ENCODE data around the gene INSC.

The INSC gene

DNA sequence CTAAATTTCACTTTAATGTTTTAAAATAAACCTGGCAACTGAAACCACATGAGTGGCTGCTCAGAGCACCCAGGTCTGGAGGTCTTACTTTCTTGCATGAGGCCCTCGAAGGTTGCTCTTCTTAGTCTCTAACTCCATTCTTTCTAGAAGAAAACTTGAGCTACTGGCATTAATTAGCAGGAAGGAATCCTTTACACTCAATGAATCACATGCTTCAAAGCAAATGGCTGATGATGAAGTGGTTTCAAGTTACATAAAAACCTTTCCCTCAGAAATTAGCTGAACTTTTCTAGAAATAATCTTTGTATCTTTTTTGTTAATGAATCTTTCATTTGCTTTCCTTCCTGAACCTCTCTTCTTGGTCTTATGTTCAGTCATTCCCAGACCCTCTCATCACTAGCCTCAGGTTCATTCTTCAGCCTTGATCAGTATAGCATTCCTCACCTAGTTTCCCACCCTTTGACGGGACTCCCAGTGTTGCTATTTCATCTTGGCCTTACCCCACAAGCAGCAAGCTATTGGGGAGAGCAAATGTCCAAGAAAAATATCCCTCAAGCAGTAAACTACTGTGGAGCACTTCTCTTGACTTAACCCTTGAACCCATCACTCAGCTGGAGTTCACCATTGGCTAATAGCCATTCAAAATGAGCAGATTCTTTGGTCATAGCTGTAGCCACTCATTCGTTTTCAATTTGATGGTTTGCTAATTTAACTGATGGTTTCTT is 75.1 kb downstream of the INSC start:
- DNase-seq (ENCODE audit: low spot score): no peak

DNA sequence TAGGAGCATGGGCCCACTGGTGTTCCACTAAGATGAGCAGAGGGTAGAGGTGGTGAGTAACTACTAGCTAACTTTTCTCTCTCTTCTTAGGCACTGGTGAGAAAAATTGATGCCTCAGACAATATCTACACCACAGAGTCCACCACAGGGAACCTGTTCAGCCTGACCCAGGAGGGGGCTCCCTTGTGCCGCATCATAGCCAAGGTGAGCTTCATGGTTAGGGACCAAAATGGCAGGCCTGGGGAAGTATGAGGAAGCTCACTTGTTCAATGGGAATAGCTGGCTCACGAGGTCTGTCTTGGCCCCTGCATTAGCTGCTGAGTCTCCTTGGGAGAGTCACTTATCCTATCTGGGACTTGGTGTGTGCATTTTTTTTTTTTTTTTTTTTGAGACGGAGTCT is 75.9 kb downstream of the INSC start:
- no peak for DNase-seq (ENCODE audit: low spot score)

DNA sequence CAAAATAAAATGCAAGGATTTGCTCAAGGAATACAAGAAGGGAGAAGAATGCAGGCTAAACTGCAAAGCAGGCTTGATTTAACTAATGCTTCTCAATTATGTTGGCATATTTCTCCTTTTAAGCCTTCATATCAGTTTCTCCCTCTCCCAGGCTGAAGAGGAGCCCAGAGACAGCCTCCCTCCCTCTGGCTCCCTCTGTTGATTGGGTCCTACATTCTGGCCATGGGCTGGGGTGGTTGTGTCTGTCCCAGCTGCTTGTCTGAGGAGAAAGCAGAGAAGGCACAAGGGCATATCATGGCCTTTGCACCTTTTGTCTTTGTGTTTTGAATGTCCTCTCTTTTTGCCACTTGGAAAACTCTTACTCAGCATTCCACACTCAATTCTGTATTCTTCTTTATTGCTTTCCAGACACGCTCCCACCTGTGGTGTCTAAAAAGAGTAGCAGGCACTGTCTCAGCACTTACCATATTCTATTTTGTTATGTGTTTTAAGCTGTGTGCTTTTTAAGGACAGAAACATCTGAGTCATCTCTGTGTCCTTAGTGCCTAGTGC is 77.4 kb downstream of the INSC start:
- no peak for DNase-seq (ENCODE audit: low spot score)

DNA sequence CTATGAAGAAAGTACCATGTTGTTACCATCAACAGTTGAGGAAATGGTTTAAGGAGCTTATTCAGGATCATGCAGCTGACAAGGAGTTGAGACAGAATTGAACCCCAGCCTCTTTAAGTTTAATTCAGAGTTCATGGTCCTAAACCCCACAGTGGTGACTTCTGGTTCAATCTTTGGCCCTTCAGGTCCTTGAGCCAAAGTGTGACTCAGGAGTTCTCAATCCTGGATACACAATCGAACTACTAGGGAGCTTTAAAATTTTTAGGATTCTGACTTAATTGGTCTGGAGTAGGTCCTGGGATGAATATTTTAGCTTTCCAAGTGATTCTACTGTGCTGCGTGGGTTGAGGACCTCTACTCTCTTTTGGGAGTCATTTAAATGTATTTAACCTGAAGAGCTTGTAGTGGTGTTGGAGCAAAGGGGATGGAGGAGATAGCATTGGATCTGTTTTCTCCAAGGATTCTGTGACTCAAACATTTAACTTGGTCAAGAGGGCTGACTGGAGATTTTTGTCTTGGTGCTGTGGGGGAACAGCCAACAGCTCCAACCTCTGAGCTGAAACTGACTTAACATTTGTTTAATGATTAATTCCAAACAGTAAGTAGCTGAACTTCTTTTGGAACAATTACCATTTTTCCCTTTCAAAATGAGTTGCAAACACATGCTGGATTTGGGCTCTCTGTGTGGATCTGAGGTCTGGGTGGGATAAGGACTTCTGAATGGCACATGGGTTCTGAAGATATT is 80.1 kb downstream of the INSC start:
- no peak for DNase-seq (ENCODE audit: low spot score)

DNA sequence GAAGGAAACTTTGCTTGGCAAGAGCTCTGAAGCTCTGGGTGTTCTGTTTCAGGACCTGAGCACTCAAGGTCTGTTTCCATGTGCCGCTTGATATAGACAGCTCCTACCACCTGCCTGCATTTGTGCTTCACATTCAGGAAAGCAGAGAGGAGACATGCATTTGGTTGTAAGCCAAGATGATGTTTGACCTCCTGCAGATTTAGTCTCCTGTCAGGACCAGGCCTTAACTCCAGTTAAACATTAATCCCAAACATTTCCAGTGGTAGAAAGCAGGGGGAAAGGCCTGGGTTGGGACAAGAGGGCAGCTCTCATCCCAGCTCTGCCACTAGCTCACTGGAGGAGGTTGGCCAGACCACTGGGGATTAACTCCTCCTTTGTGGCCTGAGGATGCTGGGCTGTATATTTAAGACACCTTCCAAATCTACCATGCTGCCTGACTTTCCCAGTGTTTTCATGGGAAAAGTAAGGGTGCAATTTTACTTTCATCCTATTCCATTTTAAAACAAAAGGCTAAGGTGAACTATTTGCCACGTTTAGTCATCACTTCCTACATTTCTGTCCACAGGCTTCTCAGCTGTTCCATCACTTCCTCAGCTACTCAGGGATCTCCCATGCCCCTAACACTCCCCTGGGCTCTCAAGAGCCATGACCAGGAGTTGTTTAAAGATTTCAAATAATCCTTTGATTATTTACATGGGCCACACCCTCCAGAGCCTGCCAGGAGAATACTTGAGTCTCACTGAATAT is 80.9 kb downstream of the INSC start:
- no peak for DNase-seq (ENCODE audit: low spot score)

DNA sequence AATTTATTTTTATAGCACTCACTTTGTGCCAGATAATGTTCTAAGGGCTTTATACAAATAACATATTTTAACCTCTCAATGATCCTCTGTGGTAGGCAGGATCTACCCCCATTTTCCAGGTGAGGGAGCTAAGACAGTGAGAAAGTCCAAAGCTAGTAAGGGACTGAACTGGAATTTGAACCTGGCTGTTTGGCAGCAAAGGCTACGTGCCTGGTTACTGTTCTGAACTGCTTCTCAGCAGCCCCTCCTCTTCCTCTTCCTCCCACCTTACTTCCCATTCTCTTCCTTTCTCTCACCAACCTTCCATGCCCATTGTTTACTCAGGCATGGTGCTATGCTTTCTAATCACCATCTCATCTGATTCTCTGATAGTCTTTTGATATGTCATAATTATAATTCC is 82.0 kb downstream of the INSC start:
- DNase-seq (ENCODE audit: low spot score): no peak

DNA sequence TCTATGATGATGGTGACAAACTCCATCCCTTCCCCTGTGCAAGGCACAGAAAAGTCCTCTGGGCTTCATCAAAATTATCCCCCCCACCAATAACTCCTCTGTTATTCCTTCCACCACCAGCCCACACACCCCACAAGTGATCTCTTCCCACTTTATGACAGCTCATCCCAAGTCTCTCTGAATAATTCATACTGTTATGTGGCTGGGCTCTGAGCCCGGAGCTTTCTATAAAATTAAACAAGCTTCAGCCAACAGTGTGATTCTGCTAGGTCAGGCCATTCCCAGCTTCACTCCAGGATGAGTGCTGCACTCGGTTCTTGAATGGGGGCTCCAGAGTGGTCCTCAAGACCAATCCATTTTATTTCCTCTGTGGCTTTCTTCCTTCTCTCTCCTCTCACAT is 83.0 kb downstream of the INSC start:
- no peak for DNase-seq (ENCODE audit: low spot score)

DNA sequence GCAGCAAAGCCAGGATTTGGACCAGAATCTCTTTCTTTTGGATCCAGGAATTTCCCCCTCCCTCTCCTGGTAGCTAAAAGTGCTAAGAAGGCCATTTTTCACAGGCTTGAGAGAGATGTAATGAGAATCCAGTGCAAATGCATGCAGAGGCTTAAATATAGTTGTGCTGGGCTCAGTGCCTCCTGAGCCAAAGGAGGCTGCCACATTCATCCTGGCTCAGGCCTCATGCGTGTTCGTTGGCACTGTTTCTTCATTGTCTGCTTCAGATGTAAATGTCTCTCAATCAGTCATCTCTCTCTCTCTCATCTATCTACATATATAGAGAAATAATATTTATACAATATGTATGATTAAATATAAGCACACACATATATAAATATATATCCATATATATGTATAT is 83.6 kb downstream of the INSC start:
- DNase-seq (ENCODE audit: low spot score): no peak

DNA sequence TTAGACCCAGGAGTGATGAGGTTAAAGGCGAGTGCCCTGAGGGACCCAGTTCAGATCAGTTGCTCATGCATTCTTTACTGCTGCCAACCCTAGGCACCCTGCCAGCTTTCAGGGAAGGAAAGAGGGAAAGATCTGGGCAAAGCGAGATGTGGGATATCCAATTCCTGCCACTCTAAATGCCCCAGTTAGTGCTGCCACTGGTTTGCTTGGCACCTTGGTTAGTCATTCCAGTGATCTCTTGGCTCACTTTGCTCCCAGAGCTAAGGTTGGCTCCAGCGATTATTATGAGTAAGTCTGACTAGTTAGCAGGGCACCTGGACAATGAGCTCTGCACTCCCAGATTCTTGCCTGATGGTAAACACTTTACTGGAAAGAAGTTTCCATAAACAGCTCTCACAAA is 85.0 kb downstream of the INSC start:
- DNase-seq (ENCODE audit: low spot score): no peak

DNA sequence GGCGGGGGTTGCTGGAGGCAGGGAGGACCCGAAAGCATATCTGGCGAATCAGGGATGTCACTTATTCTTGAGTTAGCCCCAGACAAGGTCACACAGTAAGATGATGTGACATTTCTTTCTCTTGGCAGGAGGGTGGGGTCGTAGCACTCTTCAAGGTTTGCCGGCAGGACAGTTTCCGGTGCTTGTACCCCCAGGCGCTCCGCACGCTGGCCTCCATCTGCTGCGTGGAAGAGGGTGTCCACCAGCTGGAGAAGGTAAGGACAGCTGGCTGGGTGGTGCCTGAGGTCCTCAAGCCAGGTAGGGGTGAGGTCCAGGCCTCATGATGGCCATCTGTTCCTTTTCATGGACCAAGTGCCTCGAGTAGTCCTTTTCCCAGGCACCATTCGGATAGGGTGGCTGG is 86.0 kb downstream of the INSC start:
- DNase-seq (ENCODE audit: low spot score): no peak

DNA sequence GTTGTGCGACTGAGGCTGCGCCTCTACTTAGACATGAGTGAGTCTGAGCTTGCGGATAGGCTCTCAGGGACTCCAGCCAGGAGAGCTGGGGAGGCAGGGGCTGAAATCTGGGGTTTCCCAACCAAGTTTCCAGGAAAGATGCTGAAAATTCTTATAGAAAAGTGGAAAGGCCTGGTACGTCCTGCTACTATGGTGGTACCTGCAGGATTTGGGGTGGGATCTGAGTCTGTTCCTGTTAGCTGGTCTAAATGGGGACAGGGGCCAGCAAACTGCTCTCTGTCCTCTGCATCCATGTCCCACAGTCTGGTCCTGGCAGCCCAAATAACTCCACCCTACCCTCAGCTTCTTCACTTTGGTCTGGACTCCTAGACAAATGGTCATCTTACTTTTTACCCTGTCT is 86.9 kb downstream of the INSC start:
- DNase-seq (ENCODE audit: low spot score): no peak

DNA sequence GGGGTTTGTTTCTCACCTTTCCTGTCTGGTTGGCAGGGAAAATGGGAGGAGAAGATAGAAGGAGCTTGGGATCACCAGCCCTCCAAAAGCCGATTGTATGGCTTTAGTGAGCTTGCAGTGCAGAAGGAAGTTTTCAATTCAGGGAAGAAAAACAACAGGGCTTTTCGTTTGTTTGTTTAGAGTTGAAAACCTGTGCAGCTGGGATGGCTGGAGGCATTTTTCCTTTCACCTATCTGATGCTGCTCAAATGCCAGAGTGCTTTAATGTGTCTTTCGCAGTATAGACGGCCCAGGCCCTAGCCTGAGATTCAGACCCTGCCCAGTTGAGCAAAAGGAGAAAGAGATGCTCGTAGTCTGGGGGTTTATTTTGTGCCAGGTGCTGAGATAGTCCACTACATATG is 87.9 kb downstream of the INSC start:
- DNase-seq (ENCODE audit: low spot score): no peak

DNA sequence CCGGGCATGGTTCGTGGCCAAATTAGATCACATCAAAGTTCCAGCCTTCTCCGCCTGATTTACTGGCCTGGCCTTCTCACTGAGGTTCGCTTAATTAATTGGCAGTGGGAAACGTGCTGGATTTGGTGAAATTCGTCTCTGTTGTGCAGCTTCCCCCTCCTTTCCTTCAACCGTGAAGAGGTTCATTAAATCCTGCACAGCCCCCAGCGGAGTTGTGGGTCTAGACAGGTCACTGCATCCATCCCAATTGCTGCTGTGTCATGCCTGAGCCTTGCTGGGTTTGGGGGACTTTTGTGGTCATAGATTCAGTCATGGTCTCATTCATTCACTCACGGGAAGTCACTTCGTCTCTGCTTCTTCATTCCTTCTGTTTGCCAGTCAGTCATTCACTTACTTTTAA is 90.0 kb downstream of the INSC start:
- DNase-seq (ENCODE audit: low spot score): no peak

DNA sequence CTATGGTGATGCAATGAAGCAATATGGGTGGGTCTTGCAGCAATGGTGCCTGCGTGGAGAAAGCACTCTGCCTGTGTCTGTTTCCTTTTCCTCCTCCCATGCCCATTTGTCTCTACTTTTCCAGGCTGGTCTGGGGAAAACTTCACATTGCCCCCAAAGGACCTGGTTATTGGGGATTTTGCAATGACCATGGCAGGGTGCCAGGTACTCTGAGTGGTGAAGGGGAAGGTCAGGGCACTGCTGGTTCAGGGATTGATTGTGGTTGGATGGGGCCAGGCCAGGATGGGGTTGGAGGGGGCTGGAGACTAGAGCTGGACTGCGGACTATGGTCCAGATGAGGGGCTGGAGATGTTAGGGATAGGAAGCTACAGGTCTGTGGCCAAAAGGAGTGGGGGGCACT is 92.1 kb downstream of the INSC start:
- DNase-seq (ENCODE audit: low spot score): no peak

DNA sequence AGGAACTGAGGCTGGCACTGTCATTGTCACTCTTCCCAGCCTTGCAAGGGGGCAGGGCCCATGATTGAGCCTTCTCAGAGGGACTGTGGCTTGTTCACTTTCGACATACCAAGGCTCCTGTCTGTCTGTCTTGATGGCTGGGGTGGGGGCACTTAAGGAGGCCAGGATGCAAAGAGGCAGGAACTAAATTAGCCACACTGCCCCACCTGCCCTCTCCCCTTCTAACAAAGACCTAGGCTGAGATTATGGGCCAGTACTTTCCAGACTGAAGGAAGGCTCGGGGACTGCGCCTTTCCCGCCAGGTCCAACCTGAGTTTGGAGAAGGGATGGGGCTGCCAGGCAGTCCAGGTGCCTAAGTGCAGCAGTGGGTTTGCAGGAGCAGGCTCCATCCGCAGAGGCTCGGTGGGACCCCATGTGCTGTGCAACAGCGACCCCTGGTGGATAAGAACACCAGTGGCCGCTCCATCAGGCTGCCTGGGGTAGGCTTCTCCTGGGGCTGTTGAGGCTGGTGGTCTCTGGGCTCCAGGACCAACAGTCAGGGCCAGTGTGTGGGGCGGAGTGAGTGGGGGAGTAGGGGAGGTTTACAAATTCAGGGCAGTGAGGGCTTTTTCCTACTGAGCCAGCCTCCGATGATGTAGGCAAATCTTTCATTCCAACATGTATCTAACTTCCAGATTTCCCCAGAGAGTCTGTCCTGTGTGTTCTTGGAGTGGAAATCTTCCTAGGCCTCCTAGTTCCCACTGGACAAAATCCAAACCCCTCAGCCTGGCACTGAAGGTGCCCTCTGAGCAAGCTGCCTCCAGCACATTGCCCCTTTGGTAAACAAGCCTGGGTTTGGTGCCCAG is 93.9 kb downstream of the INSC start:
- DNase-seq (ENCODE audit: low spot score): peak; percentile 57

DNA sequence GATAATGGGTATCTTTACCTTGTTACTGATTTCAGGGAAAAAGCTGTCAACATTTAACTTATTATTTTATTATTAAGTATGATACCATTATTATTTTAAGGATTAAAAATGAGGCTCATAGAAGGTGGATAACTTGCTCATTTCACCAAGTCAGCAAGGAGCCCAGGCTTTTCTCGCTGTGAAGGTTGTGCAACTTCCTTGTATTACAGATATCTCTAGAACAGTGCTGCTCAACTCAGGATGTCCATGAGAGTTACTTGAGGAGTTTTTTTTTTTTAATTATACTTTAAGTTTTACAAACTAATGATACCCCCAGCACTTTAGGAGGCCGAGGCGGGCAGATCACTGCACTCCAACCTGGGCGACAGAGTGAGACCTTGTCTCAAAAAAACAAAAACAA is 98.2 kb downstream of the INSC start:
- DNase-seq (ENCODE audit: low spot score): no peak

DNA sequence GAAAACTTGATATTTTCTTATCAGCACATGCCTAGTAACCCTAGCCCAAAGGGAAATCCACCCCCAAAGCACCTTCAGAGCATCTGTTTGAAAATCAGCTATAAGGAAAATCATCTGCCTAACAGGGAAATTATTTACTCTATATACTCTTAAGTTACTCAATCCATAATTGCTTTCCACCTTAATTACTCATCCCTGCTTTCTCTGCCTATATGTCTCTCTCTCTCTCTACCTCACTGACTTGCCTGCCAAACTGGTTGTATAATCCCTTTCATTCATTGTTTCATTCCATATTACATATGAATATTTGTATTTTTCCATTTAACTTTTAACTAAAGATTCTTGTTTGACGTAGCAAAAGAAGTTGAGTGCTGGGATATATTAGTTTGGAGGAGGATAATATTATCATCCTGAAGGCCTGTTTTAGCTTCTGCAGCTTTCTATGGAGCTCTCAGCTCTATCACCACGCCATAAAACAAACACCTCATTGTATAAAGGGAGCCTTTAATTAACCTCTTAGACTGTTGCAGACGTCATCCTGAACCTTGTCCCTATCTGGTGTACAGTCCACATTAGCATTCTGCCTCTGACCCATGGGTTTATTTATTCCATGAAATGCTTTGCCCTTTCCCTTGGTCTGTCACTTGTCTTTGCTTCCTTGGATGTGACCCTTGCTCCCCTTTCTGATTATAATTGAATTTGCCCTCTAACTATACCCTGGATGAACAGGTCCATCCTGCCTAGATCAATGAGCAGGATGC is 98.9 kb downstream of the INSC start:
- no peak for DNase-seq (ENCODE audit: low spot score)

DNA sequence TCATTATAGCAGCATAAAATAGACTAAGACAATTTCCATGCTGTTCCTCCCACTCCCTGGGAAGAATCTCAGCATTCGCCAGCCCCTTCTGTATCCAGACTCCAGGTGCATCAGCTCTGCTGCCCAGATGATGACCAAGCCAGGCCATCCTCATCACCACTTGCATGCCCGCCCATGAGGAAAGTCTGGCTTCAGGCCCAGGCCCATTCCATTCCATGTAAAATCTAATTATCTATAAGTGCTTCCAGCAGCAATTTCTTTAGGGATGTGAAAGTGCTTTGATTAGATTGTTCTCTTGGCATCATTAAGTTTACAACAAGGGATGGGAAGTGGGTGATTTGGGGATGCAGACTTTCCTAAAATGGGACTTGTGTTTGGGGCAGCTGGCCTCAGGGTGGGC is 100.3 kb downstream of the INSC start:
- no peak for DNase-seq (ENCODE audit: low spot score)

DNA sequence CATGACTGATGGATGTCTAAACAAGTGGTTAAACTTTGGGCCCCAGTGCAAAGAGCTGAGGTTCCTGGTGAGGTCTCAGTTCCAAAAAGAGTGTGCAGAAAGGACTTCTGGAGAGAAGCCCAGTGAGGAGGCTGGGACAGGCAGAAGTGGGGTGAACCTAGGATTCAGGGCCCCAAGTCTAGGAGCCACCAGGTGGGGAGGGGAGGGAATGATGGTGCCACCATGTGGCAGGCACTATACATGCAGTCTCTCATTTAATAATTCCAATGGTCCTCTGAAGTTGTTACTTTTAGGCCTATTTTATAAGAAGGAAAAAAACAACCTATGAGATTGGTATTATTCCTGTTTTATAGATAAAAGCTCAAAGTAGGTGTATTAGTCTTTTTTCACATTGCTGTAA is 102.0 kb downstream of the INSC start:
- no peak for DNase-seq (ENCODE audit: low spot score)

DNA sequence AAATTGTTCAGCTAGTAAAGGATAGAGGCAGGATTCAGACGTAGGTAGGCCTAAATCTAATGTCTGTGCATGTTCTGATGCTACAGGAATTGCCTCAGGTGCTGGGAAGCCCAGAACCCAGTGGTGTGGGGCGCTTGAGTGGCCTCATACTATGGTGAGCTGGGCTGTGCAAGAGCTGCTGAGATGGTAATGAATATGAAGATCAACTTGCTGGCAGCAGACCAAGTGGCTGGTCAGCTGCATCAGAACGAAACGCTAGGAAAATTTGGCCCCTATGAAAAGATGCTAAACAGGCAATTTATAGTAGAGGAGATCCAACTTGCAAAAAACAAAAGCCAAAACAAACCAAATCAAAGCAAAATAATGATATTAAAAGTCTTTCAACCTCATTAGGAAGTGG is 102.7 kb downstream of the INSC start:
- no peak for DNase-seq (ENCODE audit: low spot score)

DNA sequence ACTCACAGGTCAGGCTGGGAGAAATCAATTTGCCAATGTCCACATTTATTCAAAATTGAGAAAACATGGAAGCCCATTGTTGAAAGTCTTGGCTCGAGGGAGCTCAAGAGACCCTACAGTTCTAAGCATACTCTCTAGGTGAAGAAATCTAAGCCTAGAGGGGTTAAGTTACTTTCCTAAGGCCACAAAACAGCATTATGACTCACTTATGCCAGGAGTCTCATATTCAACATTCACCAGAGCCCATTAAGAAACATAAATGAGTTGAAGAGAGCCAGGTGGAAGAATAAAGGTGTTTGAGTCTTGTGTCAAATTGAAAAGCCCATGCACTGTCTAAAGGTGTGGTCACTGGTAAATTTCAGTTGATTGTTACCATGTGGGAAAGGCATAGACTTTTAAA is 108.1 kb downstream of the INSC start:
- DNase-seq (ENCODE audit: low spot score): no peak
